ENCODE data around the gene RGS16.

Gene RGS16

DNA sequence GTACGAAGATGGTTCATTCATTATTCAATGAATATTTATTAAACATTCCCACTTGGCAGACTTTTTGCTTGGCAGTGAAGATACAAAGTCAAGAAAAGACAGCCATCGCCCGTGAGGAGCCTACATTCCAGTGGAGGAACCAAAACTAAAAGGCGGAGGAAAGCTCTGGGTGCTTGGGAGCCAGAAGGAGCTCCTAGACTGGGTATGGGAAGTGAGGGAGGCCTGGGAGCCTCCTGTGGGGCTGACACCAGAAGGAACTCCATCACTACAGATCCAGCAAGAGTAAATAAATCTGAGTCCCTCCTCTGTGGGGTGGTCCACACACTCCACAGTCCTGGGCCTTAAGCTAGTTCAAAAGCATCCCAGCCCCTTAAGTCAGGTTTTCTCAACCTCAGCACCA lies 30.0 kb downstream of the RGS16 start:
- Histone ChIP-seq H3K27me3 (ENCODE audit: insufficient read depth, poor library complexity, severe bottlenecking) (no peaks in the 10 kb centered on the region), H3K27ac (replicated peaks) (no peak overlapping the region), H3K4me3 (replicated peaks; ENCODE audit: insufficient read depth, low read length) (no peak overlapping the region)
- TF ChIP-seq SPI1 (IDR thresholded peaks at IDR 0.05; ENCODE audit: borderline replicate concordance, low read depth) (no peak), POLR2AphosphoS5 (IDR thresholded peaks at IDR 0.05; ENCODE audit: low read depth) (no peak), GABPA (IDR thresholded peaks at IDR 0.05; ENCODE audit: low read depth) (no peak)
- TF ChIP-seq, protein P1, sequence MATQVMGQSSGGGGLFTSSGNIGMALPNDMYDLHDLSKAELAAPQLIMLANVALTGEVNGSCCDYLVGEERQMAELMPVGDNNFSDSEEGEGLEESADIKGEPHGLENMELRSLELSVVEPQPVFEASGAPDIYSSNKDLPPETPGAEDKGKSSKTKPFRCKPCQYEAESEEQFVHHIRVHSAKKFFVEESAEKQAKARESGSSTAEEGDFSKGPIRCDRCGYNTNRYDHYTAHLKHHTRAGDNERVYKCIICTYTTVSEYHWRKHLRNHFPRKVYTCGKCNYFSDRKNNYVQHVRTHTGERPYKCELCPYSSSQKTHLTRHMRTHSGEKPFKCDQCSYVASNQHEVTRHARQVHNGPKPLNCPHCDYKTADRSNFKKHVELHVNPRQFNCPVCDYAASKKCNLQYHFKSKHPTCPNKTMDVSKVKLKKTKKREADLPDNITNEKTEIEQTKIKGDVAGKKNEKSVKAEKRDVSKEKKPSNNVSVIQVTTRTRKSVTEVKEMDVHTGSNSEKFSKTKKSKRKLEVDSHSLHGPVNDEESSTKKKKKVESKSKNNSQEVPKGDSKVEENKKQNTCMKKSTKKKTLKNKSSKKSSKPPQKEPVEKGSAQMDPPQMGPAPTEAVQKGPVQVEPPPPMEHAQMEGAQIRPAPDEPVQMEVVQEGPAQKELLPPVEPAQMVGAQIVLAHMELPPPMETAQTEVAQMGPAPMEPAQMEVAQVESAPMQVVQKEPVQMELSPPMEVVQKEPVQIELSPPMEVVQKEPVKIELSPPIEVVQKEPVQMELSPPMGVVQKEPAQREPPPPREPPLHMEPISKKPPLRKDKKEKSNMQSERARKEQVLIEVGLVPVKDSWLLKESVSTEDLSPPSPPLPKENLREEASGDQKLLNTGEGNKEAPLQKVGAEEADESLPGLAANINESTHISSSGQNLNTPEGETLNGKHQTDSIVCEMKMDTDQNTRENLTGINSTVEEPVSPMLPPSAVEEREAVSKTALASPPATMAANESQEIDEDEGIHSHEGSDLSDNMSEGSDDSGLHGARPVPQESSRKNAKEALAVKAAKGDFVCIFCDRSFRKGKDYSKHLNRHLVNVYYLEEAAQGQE (IDR thresholded peaks at IDR 0.05; ENCODE audit: insufficient replicate concordance, low read depth): no peak
- TF ChIP-seq, protein P2, sequence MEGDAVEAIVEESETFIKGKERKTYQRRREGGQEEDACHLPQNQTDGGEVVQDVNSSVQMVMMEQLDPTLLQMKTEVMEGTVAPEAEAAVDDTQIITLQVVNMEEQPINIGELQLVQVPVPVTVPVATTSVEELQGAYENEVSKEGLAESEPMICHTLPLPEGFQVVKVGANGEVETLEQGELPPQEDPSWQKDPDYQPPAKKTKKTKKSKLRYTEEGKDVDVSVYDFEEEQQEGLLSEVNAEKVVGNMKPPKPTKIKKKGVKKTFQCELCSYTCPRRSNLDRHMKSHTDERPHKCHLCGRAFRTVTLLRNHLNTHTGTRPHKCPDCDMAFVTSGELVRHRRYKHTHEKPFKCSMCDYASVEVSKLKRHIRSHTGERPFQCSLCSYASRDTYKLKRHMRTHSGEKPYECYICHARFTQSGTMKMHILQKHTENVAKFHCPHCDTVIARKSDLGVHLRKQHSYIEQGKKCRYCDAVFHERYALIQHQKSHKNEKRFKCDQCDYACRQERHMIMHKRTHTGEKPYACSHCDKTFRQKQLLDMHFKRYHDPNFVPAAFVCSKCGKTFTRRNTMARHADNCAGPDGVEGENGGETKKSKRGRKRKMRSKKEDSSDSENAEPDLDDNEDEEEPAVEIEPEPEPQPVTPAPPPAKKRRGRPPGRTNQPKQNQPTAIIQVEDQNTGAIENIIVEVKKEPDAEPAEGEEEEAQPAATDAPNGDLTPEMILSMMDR (IDR thresholded peaks at IDR 0.05; ENCODE audit: insufficient read depth, low read length): no peak
- no peak for DNase-seq (ENCODE audit: low read depth in 1 of 2, low spot score in 1 of 2)

DNA sequence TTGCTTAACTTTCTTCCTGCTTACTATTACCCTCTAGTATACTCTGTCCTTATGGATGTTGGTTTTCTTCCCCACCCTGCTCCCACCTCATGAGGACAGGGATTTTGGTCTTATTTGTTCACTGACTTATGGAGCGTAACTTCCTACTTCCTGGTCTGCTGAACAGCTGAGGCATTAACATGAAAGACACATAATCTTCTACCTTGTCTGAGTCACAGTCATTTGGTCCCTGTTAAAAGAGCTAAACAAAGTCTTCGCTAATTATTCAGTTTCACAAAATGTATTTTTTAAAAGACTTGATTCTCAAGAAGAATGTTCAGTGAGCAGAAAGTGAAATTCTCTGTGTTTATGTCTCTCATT lies 33.6 kb downstream of the RGS16 start:
- Histone ChIP-seq H3K27me3 (ENCODE audit: insufficient read depth, poor library complexity, severe bottlenecking) (no peaks in the 10 kb centered on the region), H3K27ac (replicated peaks) (no peak overlapping the region), H3K4me3 (replicated peaks; ENCODE audit: insufficient read depth, low read length) (no peak overlapping the region)
- no peak for TF ChIP-seq SPI1 (IDR thresholded peaks at IDR 0.05; ENCODE audit: borderline replicate concordance, low read depth)
- no peak for DNase-seq (ENCODE audit: low read depth in 1 of 2, low spot score in 1 of 2)

DNA sequence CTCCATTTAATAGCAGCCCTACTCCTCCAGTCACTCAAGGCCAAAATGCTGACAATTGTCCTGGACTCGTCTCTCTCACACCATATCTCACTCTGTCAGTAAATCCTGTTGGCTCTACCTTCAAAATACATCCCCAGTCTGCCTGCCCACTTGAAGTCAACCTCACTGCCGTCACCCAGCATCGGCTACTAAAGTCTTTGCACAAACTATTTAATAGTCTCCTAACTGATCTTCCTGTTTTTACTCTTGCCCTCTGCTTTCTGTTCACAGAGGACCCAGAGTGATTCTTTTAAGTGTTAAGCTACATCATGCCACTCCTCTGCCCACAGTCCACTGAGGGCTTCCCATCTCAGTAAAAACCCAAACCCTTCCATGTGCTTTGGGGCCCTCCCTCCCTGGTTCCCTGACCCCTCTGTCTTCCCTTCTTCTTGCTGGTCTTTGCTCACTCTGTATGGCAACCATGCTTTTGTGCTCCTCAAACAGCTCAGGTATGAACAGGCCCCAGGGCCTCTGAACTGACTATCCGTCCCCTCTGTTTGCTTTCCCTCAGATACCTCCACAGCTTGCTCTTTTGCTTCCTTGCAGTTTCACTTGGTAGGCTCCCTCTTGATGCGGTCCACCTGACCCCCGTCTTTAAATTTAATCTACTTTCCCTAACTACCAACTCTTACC lies 34.1 kb downstream of the RGS16 start:
- no peak overlapping the region for H3K4me3 ChIP-seq (replicated peaks; ENCODE audit: insufficient read depth, low read length)
- DNase-seq (ENCODE audit: low read depth in 1 of 2, low spot score in 1 of 2): no peak
- no peak overlapping the region for H3K27ac ChIP-seq (replicated peaks)
- no peak for TF ChIP-seq SPI1 (IDR thresholded peaks at IDR 0.05; ENCODE audit: borderline replicate concordance, low read depth)
- no peak for TF ChIP-seq GABPA (IDR thresholded peaks at IDR 0.05; ENCODE audit: low read depth)
- TF ChIP-seq, protein P2 (IDR thresholded peaks at IDR 0.05; ENCODE audit: insufficient read depth, low read length): no peak
- TF ChIP-seq, protein P1 (IDR thresholded peaks at IDR 0.05; ENCODE audit: insufficient replicate concordance, low read depth): no peak
- no peak for TF ChIP-seq POLR2AphosphoS5 (IDR thresholded peaks at IDR 0.05; ENCODE audit: low read depth)
- H3K27me3 ChIP-seq (ENCODE audit: insufficient read depth, poor library complexity, severe bottlenecking): no peaks in the 10 kb centered on the region

DNA sequence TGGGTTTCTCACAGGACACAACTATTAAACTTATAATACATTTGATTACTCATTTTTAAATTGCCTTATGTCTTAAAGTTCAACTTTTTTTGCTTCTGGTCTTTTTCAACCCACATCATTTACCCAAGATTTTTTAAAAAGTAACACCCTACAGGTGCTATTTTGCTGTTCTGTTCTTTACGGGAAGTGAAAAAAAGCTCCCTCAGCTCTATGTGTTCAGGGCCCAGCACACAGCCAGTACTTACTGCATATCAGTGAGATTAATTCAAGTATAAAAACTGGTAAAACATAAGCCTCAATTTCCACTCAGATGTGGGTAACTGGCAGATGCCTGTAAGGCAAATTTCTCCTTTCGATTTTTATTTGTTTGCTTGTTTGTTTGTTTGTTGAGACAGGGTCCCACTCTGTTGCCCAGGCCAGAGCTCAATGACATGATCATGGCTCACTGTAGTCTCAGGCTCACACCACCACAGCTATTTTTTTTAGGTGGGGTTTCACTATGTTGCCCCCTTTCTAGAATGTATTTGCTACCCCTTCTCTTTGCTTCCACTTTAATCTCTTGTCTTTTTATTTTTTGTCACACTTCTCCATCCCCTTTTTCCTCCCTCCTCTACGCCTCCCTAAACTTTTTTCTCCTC lies 35.4 kb downstream of the RGS16 start:
- H3K27ac ChIP-seq (replicated peaks): no peak overlapping the region
- no peaks in the 10 kb centered on the region for H3K27me3 ChIP-seq (ENCODE audit: insufficient read depth, poor library complexity, severe bottlenecking)
- DNase-seq (ENCODE audit: low read depth in 1 of 2, low spot score in 1 of 2): no peak
- no peak for TF ChIP-seq SPI1 (IDR thresholded peaks at IDR 0.05; ENCODE audit: borderline replicate concordance, low read depth)
- no peak for TF ChIP-seq GABPA (IDR thresholded peaks at IDR 0.05; ENCODE audit: low read depth)
- no peak for TF ChIP-seq POLR2AphosphoS5 (IDR thresholded peaks at IDR 0.05; ENCODE audit: low read depth)
- TF ChIP-seq, protein P2 (IDR thresholded peaks at IDR 0.05; ENCODE audit: insufficient read depth, low read length): no peak
- TF ChIP-seq, protein P1 (IDR thresholded peaks at IDR 0.05; ENCODE audit: insufficient replicate concordance, low read depth): no peak
- H3K4me3 ChIP-seq (replicated peaks; ENCODE audit: insufficient read depth, low read length): no peak overlapping the region
